ENCODE results near the gene C16orf95. TPM values are rescaled to one million over a fixed set of nuclear protein-coding genes. Genes with fewer than 3 reads are reported as not detected.

C16orf95 gene
- total RNA-seq, 3 donors from 2014 or later: 2.0 to 3.8 TPM; not detected in 1

DNA sequence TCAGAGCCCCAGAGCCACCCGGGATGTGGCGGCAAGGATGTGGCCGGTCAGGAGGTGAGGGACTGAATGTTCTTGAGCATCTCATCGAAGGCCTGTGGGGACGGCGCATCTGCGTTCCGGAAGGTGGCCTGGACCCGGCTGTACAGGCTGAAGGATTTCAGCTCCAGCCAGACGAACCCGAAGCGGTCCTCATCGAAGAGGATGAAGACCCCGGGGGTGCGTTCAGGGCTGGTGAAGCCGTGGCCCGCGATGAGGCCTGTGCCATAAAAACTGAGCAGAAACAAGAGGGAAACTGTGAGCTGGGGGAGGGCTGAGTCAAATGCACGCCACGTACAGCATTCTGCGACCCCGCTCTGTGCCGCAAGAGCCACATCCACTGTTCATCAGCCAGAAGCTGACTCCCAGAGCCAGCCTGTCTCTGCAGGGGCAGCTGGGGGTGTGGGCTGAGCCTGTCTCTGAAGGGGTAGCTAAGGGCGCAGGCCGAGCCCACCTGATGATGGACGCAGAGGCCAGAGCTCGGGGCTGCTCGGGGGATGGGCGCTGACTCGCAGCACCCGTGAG is 14.1 kb upstream of the C16orf95 start:
- no peak for TF ChIP-seq POLR2AphosphoS5 (IDR thresholded peaks at IDR 0.05)
- TF ChIP-seq, protein P1, sequence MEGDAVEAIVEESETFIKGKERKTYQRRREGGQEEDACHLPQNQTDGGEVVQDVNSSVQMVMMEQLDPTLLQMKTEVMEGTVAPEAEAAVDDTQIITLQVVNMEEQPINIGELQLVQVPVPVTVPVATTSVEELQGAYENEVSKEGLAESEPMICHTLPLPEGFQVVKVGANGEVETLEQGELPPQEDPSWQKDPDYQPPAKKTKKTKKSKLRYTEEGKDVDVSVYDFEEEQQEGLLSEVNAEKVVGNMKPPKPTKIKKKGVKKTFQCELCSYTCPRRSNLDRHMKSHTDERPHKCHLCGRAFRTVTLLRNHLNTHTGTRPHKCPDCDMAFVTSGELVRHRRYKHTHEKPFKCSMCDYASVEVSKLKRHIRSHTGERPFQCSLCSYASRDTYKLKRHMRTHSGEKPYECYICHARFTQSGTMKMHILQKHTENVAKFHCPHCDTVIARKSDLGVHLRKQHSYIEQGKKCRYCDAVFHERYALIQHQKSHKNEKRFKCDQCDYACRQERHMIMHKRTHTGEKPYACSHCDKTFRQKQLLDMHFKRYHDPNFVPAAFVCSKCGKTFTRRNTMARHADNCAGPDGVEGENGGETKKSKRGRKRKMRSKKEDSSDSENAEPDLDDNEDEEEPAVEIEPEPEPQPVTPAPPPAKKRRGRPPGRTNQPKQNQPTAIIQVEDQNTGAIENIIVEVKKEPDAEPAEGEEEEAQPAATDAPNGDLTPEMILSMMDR (IDR thresholded peaks at IDR 0.05): no peak
- TF ChIP-seq POLR2A (IDR thresholded peaks at IDR 0.05): no peak
- Histone ChIP-seq H3K4me3 (no peak overlapping the region), H3K27ac (no peak overlapping the region), H3K9me3 (no peaks in the 10 kb centered on the region), H3K36me3 (peaks cover 12% of the 10 kb centered on the region), H3K4me1 (no peaks in the 10 kb centered on the region), H3K27me3 (no peaks in the 10 kb centered on the region)
- no peak for DNase-seq (ENCODE audit: low spot score in 2 of 2)
- intact Hi-C loops (cut with DNase I; ENCODE audit: low total_unique reads): no loop called here

DNA sequence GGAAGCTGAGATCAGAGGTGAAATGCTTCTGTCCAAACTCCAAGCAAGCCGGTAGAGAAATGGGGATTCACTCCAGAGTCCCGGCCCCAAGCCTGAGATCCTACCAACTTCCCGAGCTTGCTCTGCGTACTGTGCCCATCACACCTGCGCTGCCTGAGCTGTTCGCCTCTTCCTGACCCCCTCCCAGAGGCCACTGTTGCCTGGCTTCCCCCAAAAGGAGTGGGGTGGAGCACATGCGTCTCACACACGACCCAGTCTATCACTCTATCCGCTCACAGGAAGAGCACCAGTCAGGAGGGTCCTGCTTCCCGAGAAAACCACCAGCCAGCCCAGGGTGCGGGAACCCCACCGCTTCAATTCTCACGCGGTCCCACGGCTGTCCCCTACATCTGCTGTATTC is 13.5 kb upstream of the C16orf95 start:
- TF ChIP-seq, protein P1 (IDR thresholded peaks at IDR 0.05): no peak
- no peak for TF ChIP-seq POLR2A (IDR thresholded peaks at IDR 0.05)
- TF ChIP-seq POLR2AphosphoS5 (IDR thresholded peaks at IDR 0.05): no peak
- Histone ChIP-seq H3K9me3 (no peaks in the 10 kb centered on the region), H3K4me1 (no peaks in the 10 kb centered on the region), H3K27me3 (no peaks in the 10 kb centered on the region), H3K36me3 (peaks cover 12% of the 10 kb centered on the region), H3K27ac (peak overlapping the region in 1 of 2 donors; percentile 67), H3K4me3 (no peak overlapping the region)
- intact Hi-C loops (cut with DNase I; ENCODE audit: low total_unique reads): no loop called here
- no peak for DNase-seq (ENCODE audit: low spot score in 2 of 2)

DNA sequence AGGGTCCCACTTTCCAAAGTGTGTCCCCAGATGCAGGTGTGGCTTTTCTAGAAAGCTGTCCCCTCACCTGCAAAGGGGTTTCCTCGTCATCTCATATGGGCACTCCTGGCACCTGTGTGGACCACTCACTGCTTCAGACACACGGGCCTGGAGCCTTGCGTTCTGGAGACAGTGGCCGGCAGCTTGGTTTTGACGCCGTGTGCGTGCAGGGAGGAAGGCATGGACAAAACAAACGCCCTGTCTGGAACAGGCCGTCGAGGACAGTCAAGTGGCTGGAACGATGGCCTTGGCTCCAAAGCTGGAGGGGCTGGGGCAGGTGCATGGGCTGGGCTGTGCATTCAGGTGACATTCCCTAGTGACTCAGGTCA is 13.0 kb upstream of the C16orf95 start:
- peaks cover 12% of the 10 kb centered on the region for H3K36me3 ChIP-seq
- DNase-seq (ENCODE audit: low spot score in 2 of 2): no peak
- TF ChIP-seq, protein P1 (IDR thresholded peaks at IDR 0.05): no peak
- TF ChIP-seq POLR2AphosphoS5 (IDR thresholded peaks at IDR 0.05) (no peak), POLR2A (IDR thresholded peaks at IDR 0.05) (no peak)
- H3K27me3 ChIP-seq: no peaks in the 10 kb centered on the region
- H3K4me3 ChIP-seq: no peak overlapping the region
- H3K27ac ChIP-seq: peak overlapping the region; percentile 2 to 67
- intact Hi-C loops (cut with DNase I; ENCODE audit: low total_unique reads): no loop called here
- no peaks in the 10 kb centered on the region for H3K9me3 ChIP-seq
- no peaks in the 10 kb centered on the region for H3K4me1 ChIP-seq

DNA sequence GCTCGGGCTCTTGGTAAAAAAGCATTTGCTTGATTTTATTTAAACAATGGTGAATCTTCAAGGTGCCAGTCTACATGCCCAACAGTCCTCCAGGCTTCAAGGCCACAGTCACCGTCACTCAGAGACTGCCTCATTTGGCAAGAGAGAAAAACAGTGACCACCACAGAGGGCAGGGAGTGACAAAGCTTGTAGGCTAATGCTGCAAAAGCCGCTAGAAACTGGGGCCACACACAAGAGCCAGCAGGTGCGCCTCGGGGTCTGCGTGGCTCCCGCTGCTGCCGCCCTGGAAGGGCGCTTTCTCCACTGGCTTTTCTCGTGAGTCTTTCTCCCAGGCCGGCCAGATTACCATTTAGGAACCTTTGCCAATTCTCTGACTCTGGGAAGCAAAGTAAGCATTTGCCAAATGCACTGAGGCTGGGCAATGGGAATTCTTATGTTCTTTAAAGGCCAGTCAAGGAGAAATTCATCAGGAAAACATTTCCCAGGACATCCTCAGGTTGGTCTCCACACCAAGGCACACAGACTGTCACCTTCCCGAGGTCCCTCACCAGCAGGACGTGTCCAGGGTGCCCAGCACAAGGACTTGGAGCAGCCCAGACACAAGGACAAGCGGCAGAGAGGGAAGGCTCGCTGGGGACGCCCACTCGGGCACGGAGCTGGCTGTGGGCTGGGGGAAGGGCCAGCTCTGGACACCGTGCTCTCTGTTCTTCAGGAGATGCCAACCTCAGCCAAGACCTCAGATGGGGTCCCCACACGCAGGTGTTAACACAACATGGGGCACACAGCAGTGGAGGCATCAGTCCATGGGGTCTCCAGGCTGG is 12.5 kb upstream of the C16orf95 start:
- H3K4me3 ChIP-seq: no peak overlapping the region
- no peaks in the 10 kb centered on the region for H3K4me1 ChIP-seq
- no peaks in the 10 kb centered on the region for H3K27me3 ChIP-seq
- DNase-seq (ENCODE audit: low spot score in 2 of 2): no peak
- peaks cover 10% of the 10 kb centered on the region for H3K36me3 ChIP-seq
- intact Hi-C loops (cut with DNase I; ENCODE audit: low total_unique reads): no loop called here
- TF ChIP-seq POLR2A (IDR thresholded peaks at IDR 0.05): no peak
- TF ChIP-seq, protein P1 (IDR thresholded peaks at IDR 0.05): no peak
- no peak for TF ChIP-seq POLR2AphosphoS5 (IDR thresholded peaks at IDR 0.05)
- H3K27ac ChIP-seq: peak overlapping the region; percentile 2 to 67
- H3K9me3 ChIP-seq: no peaks in the 10 kb centered on the region

DNA sequence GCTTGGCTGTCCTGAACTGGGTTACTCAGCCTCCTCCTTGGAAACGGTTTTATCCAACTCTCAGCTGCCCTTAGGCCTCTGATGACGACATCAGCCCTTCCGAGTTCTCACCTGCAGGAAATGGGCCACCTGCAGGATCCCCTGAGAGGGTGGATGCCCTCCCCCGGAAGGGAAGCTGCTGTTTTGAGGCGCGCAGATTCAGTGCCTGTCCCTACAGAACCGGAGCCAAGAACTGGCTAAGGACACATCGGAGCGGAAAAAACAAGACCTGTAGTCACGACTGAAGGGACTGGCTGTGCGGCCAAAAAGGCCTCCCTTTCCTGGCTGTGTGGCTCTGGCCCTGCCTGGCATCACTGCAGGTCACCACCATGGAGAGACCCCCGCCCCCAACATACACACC is 11.7 kb upstream of the C16orf95 start:
- no peak for TF ChIP-seq POLR2A (IDR thresholded peaks at IDR 0.05)
- TF ChIP-seq POLR2AphosphoS5 (IDR thresholded peaks at IDR 0.05): peak in 2 of 3 donors; percentile 16 to 36
- Histone ChIP-seq H3K36me3 (peaks cover 2% of the 10 kb centered on the region), H3K4me3 (no peak overlapping the region), H3K4me1 (no peaks in the 10 kb centered on the region), H3K27me3 (no peaks in the 10 kb centered on the region), H3K27ac (peak overlapping the region in 1 of 2 donors; percentile 75), H3K9me3 (no peaks in the 10 kb centered on the region)
- intact Hi-C loops (cut with DNase I; ENCODE audit: low total_unique reads): no loop called here
- no peak for DNase-seq (ENCODE audit: low spot score in 2 of 2)
